Stimulated activated CD8-positive, alpha-beta memory T cell treated with anti-CD3 and anti-CD28 coated beads, Interleukin-15, amount 100 ng/mL, for 24 hours (primary cell): Measurements from ENCODE around the gene TRIM22.
"Not testable (repeated sequence)": the region's sequence is repeated elsewhere in the genome, so short reads cannot be mapped to it uniquely, and the experiment has no call there.

Source experiments
- DNase-seq: peaks from one replicate; pipeline ENCODE4 v3.0.0-alpha.2; 2020; ENCODE audit warnings: low read depth

The TRIM22 gene

GRCh38 chr11:5689551-5689983 is at the start of gene TRIM22:
TRIM22 (plus strand) TSS chr11:5689790; CDS start chr11:5696233, 6,443 bp downstream.
- no peak for DNase-seq

DNA sequence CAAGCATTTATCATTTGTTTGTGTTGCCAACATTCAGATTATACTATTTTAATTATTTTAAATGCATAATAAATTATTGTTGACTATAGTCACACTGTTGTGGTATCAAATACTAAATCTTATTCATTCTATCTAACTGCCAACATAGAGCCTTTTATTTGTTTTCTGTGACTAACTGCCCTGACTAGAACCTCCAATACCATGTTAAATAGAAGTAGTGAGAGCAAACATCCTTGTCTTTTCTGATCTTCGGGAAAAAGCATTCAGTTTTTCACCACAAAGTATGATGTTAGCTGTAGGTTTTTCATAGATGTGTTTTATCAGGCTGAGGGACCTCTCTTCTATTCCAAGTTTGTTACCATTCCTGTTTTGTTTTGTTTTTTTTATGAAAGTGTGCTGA is 49.6 kb upstream of the TRIM22 start:
- DNase-seq = no peak

DNA sequence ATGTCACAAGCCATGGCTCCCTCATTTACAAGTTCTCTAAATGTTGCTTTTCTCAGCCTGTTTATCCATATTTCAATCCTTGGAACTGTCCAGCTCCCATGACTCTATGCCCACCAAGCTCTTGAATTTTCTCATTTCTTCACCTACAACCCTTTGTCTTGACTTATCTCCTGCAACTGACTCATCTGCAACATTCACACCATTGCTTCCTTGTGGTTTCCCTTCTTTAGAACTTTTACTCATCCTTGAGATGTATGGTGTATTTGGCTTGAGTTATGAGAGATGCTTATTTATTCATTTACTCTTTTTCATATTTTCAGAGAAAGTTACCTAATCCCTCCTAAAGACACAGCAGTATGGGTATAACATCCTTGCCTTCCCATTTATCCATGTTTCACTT is 46.0 kb upstream of the TRIM22 start:
- DNase-seq = no peak

GRCh38 chr11:5646139-5646538 is 43.5 kb upstream of the TRIM22 start:
- DNase-seq = no peak

DNA sequence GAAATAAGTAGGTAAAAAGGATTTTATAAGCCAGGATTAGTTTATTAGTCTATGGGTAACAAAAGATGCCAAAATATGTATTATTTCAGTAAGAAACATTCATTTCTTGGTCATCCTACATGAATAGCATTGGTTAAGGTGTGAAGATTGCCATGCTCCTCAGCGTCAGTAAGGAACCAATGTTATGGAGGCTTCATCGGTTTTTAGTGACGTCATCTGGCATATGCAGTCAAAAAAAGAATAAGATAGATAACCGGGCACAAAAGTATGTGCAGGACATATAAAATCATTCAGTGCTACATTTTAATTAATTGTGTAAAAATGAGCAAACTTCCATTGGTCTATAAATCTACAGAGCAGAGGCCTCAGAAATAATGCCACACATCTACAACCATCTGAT is 34.1 kb upstream of the TRIM22 start:
- no peak for DNase-seq

DNA sequence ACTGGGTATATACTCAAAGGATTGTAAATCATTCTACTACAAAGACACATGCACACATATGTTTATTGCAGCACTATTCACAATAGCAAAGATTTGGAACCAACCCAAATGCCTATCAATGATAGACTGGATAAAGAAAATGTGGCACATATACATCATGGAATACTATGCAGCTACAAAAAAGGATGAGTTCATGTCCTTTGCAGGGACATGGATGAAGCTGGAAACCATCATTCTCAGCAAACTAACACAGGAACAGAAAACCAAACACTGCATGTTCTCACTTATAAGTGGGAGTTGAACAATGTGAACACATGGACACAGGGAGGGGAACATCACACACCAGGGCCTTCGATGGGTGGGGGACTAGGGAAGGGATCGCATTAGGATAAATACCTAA is 32.6 kb upstream of the TRIM22 start:
- DNase-seq = not testable (repeated sequence)

GRCh38 chr11:5658318-5658717 is 31.3 kb upstream of the TRIM22 start:
- DNase-seq = no peak

GRCh38 chr11:5663511-5663910 is 26.1 kb upstream of the TRIM22 start:
- DNase-seq = no peak

DNA sequence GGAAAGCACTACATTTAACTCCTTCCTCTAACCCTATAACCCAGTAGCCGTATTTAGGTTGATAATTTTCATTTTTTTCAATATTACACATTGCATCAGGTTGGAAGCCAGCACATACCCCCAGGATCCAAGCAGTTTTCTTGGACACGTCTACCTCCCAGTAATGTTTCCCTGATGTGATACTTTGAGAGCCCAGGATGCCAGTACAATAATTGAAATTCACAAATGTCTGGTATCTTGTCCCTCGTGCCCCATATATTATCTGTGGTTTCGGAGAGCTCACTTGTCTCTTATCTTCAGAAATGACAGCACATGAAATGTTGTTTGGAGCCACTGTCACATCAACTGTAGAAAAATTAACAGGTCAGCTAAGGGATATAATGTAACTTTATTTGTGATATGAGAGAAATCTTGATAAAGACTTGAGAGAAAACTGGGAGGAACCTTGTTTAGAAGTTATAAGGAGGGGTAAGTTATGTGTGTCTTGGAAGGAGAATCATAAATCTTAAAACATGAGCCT is 24.5 kb upstream of the TRIM22 start:
- no peak for DNase-seq

DNA sequence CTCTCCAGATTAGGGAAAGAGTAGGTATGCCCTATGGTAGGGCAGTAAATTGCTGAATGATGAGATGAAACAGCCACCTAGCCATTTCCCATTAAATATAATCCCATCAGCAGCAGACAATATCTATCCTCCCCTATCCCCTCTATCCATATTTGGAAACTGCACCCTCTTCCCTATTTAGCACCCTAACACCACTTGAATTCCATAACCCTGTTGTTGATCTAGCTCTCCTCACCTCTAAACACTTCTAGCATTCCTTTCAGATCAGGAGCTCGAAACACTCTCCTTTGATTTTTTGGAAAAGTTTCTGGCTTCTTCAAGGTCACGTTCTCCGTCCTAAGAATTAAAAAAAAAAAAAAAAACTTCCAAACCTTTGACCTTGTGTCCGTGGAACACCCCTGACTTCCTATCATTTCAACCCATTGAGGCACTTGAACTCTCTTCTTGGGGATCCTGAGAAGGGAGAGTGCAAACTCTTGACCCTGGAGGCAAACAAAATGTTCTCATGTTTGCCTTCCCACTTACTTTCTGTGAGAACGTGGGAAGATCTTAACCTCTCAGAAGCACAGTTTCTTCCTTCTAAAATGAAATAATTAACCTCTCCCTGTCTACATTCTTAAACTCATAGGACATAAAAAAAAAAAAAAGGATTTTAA is 23.7 kb upstream of the TRIM22 start:
- no peak for DNase-seq

GRCh38 chr11:5666402-5666793 is 23.2 kb upstream of the TRIM22 start:
- DNase-seq = no peak

- no peak for DNase-seq
Measured at GRCh38 chr11:5671831-5672230, 17.8 kb upstream of the TRIM22 start.

GRCh38 chr11:5674391-5674790 is 15.2 kb upstream of the TRIM22 start:
- no peak for DNase-seq

- no peak for DNase-seq
Measured at GRCh38 chr11:5679811-5680210, 9.8 kb upstream of the TRIM22 start.

DNA sequence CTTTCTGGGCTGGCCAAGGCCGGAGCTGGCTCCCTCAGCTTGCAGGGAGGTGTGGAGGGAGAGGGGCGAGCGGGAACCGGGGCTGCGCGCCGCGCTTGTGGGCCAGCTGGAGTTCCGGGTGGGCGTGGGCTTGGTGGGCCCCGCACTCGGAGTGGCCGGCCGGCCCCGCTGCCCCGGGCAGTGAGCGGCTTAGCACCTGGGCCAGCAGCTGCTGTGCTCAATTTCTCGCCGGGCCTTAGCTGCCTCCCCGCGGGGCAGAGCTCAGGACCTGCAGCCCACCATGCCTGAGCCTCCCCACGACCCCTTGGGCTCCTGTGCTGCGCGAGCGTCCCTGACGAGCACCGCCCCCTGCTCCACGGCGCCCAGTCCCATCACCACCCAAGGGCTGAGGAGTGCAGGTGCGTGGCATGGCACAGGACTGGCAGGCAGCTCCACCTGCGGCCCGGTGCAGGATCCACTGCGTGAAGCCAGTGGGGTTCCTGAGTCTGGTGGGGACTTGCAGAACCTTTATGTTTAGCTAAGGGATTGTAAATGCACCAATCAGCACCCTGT is 6.6 kb upstream of the TRIM22 start:
- DNase-seq = not testable (repeated sequence)

DNA sequence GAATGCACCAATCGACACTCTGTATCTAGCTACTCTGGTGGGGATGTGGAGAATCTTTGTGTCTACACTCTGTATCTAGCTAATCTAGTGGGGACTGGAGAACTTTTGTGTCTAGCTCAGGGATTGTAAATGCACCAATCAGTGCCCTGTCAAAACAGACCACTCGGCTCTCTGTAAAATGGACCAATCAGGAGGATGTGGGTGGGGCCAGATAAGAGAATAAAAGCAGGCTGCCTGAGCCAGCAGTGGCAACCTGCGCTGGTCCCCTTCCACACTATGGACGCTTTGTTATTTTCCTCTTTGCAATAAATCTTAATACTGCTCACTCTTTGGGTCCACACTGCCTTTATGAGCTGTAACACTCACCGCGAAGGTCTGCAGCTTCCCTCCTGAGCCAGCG is 6.0 kb upstream of the TRIM22 start:
- not testable (repeated sequence) for DNase-seq

- DNase-seq = no peak
Measured at GRCh38 chr11:5684036-5684645, 5.4 kb upstream of the TRIM22 start.

DNA sequence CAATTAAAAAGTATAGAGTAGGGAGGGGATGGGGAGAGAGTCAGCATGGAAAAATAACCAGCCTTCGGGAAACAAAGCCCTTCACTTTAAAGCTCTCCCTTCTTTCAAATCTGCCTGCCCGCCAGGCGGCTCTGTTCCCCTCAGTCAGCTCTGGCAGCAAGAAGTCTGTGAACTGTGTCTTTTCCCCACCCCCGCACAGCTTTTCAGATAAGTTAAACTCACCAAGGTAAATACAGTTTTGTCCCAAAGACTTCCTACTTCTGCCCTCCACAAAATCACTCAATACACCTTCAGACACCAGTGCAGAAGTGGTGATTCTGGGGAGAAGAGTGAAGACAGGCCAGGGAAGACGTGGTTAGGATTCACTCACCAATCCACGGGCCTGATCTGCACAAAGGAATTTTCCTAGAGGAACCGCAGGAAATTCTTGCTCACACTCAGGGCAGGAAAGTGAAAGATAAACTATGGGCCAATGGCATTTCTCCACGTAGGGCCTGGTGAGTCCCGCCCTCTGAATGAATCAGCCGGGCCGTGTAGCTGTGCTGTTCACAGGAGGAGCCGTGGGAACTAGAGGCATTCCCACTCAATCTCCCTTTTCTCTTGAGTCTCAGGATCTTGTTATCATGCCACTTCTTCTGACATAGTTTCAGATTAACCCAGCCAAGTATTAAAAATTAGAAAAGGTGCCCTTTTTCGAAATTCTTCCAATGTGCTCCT is 4.8 kb upstream of the TRIM22 start, which contains the start of gene TRIM5:
TSS of gene TRIM5 (minus strand) at position 429 of the 717 bp plus-strand sequence. CDS start 4,897 bp downstream, outside the sequence.
- peak; percentile 27 for DNase-seq

GRCh38 chr11:5686426-5686825 is 3.2 kb upstream of the TRIM22 start:
- no peak for DNase-seq

DNA sequence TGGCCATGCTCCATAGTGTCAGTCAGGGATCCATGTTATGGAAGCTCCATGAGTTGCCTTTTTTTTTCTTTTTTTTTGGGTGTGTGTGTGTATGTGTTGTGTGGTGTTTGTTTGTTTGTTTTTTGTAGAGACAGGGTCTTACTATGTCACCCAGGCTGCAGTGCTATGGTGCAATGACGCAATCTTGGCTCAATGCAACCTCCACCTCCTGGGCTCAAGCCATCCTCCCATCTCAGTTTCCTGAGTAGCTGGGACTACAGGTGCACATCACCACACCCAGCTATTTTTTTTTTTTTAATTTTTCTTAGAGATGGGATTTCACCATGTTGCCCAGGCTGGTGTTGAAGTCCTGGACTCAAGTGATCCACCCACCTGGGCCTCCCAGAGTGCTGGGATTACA is 1.1 kb upstream of the TRIM22 start:
- no peak for DNase-seq

- DNase-seq = no peak
Measured at GRCh38 chr11:5690216-5690615, 626 bp downstream of the TRIM22 start.

GRCh38 chr11:5690736-5691135 is 1.1 kb downstream of the TRIM22 start:
- no peak for DNase-seq
